Neutrophil (primary cell): ENCODE results near the gene GFOD1.

ENCODE experiments used
- H3K27ac ChIP-seq: fragments of 200-600 bp; sonication (generic); 2 replicates; pipeline ENCODE4 v1.5.1; 2016; ENCODE audit warnings: mild to moderate bottlenecking, moderate library complexity
- H3K27me3 ChIP-seq: fragments of 200-600 bp; sonication (generic); 2 replicates; pipeline ENCODE4 v1.6.0; 2016; ENCODE audit warnings: mild to moderate bottlenecking
- H3K36me3 ChIP-seq: fragments of 200-600 bp; sonication (generic); 2 replicates; pipeline ENCODE4 v1.5.1; 2017
- H3K4me1 ChIP-seq, 2 experiments: fragments of 200-600 bp in 1 of 2; sonication (generic) in 1 of 2; 1 replicate in 1 of 2; 2 replicates in 1 of 2; pipeline versions ENCODE4 v1.5.1 to v1.6.1; 2013 to 2016; ENCODE audit warnings: low read depth in 1 of 2, low read length in 1 of 2, mild to moderate bottlenecking in 1 of 2, moderate library complexity in 1 of 2; ENCODE audit not compliant: control insufficient read depth in 1 of 2, insufficient read depth in 1 of 2
- H3K4me3 ChIP-seq, 2 experiments: fragments of 200-600 bp in 1 of 2; sonication (generic) in 1 of 2; 1 replicate in 1 of 2; 2 replicates in 1 of 2; pipeline ENCODE4 v1.5.1; 2013 to 2016; ENCODE audit warnings: low read depth in 1 of 2, low read length in 1 of 2, mild to moderate bottlenecking in 1 of 2, moderate library complexity in 1 of 2
- H3K9me3 ChIP-seq: fragments of 200-600 bp; sonication (generic); 2 replicates; pipeline ENCODE4 v1.5.1; 2016
- CTCF ChIP-seq: fragments of 200-600 bp; sonication (generic); IDR thresholded peaks from 2 replicates; pipeline ENCODE4 v1.5.1; 2016; ENCODE audit warnings: antibody characterized with exemption

Gene GFOD1

DNA sequence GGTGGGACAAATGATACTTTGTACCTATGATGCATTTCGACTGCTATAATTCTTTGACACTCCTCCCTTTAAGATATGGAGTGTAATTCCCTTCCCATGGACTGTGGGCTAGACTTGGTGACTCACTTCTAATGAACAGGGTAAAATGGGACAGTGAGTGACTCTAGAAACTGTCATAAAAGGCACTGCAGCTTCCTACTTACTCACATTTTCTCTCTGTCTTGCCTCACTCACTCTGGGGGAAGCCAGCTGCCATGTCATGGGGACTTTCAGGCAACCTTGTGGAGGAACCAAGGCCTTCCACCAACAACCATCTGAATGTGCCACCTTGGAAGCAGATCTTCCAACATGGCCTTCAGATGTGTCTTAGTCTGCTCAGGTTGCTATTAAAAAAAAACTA, 12.9 kb upstream of the GFOD1 start:
- no peaks in the 10 kb centered on the region for H3K9me3 ChIP-seq
- no peak for TF ChIP-seq CTCF
- no peaks in the 10 kb centered on the region for H3K36me3 ChIP-seq
- no peak overlapping the region for H3K4me3 ChIP-seq
- peaks cover 6 to 8% of the 10 kb centered on the region in 2 experiments for H3K4me1 ChIP-seq
- no peak overlapping the region for H3K27ac ChIP-seq
- H3K27me3 ChIP-seq, result no peaks in the 10 kb centered on the region

- Histone ChIP-seq H3K4me1 (peaks cover 7 to 8% of the 10 kb centered on the region in 2 experiments), H3K36me3 (no peaks in the 10 kb centered on the region), H3K27ac (no peak overlapping the region), H3K4me3 (no peak overlapping the region), H3K9me3 (no peaks in the 10 kb centered on the region), H3K27me3 (no peaks in the 10 kb centered on the region)
- no peak for TF ChIP-seq CTCF
Measured at GRCh38 chr6:13496513-13497190, 9.3 kb upstream of the GFOD1 start.

DNA sequence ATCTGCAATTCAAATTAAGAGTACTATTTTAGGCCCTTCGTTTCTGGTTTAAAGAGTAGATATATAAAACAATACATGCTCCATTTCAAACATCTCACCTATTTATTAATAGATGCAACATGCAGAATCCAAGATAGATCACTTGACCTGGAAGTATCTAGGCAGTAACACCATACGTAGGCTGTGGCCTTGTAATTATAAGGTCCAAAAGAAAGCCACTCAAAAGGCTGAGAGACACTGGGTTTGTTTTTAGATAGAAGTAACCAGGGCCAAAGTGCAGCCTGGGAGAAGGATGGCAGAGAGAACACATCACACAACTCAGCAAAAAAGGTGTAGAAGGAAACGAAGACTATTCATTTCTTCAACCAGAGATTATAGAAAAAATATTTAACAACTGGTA, 8.4 kb upstream of the GFOD1 start:
- Histone ChIP-seq H3K27me3 (no peaks in the 10 kb centered on the region), H3K27ac (no peak overlapping the region), H3K4me3 (no peak overlapping the region), H3K9me3 (no peaks in the 10 kb centered on the region), H3K4me1 (peaks cover 15 to 16% of the 10 kb centered on the region in 2 experiments), H3K36me3 (no peaks in the 10 kb centered on the region)
- TF ChIP-seq CTCF, result no peak

GRCh38 chr6:13495112-13495776, 7.8 kb upstream of the GFOD1 start:
- H3K9me3 ChIP-seq, result no peaks in the 10 kb centered on the region
- H3K4me3 ChIP-seq, result no peak overlapping the region
- no peaks in the 10 kb centered on the region for H3K36me3 ChIP-seq
- TF ChIP-seq CTCF, result no peak
- no peaks in the 10 kb centered on the region for H3K27me3 ChIP-seq
- peaks cover 20 to 22% of the 10 kb centered on the region in 2 experiments for H3K4me1 ChIP-seq
- H3K27ac ChIP-seq, result no peak overlapping the region

DNA sequence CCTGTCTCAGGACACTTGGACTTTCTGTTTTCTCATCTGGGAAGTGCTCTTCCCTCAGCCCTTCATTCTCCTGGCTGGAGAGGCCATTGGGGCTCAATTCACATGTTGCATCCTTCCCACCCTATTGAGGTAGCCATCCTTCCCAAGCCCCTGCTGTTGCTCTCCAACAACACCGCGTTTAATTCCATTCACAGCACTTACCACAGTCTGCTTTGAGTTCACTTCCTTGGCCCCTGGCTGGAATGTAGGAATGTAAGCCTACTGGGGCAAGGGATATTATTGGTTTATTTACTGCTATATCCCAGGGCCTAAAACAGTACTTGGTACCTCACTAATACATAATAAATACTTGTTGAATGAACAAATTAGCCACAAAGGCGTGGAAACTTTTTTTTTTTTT, 6.7 kb upstream of the GFOD1 start:
- H3K27me3 ChIP-seq, result no peaks in the 10 kb centered on the region
- no peak for TF ChIP-seq CTCF
- no peaks in the 10 kb centered on the region for H3K36me3 ChIP-seq
- H3K4me1 ChIP-seq, result peaks cover 20 to 23% of the 10 kb centered on the region in 2 experiments
- no peak overlapping the region for H3K27ac ChIP-seq
- H3K4me3 ChIP-seq, result no peak overlapping the region
- no peaks in the 10 kb centered on the region for H3K9me3 ChIP-seq
